Activated T-helper 1 cell treated with anti-CD3 and anti-CD28 coated beads, Interleukin-12 subunit alpha, Interleukin-12 subunit beta, Interleukin-2, Interleukin-4 antibody, amounts not matched to agents 30 ng/mL and 10 ng/mL and 1 ng/mL, durations not matched to agents 14 hours and 24 hours and 36 hours (primary cell): ENCODE results near the gene TOP3B. TPM values are rescaled to one million over a fixed set of nuclear protein-coding genes. Genes with fewer than 3 reads are reported as not detected.

Experiments used
- DNase-seq: peaks from one replicate; pipeline ENCODE4 v3.0.0; 2021; ENCODE audit warnings: low spot score
- H3K27ac Mint-ChIP-seq: one replicate; pipeline ENCODE4 v1.8.0; 2021; ENCODE audit warnings: mild to moderate bottlenecking, mixed read lengths
- H3K27me3 Mint-ChIP-seq: one replicate; pipeline ENCODE4 v1.8.0; 2022; ENCODE audit warnings: mild to moderate bottlenecking, moderate library complexity, mixed read lengths; ENCODE audit not compliant: insufficient read depth
- H3K36me3 Mint-ChIP-seq: one replicate; pipeline ENCODE4 v1.8.0; 2021; ENCODE audit warnings: low read depth, mixed read lengths
- H3K4me1 Mint-ChIP-seq: one replicate; pipeline ENCODE4 v1.8.0; 2021; ENCODE audit warnings: low read depth, mixed read lengths
- H3K4me3 Mint-ChIP-seq: one replicate; pipeline ENCODE4 v1.8.0; 2021; ENCODE audit warnings: mild to moderate bottlenecking, moderate library complexity, mixed read lengths
- H3K9me3 Mint-ChIP-seq: one replicate; pipeline ENCODE4 v1.8.0; 2021; ENCODE audit warnings: mixed read lengths
- intact Hi-C: fragments of 100-400 bp; cut with micrococcal nuclease; formaldehyde crosslinking; loops from one replicate; pipeline ENCODE4 v1.15.1; 2024
- total RNA-seq: library from RNA; stranded (reverse); gene quantifications from 2 replicates; pipeline ENCODE4 v1.2.3, GENCODE V29; 2022

The TOP3B gene
- total RNA-seq, 1 donor from 2014 or later: 48.4 TPM

DNA sequence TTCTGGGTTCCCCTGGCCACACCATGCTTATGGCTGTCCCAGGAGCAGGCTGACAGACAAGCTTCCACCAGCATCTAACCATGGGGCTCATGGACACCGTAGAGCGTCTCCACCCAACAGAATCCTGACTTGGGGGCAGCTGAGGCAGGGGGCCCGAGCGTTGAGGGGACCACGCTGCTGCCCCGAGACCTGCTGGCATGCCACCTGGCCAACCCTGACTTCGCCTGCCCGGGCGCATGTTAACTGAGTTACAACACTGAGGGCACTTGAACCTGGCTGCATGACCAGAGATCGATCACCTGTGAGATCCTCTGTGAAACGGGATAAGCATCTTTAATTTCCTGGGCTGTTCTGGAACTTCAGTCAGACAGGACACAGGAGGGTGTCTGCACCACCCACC, 43.7 kb downstream of the TOP3B start:
- H3K27me3 Mint-ChIP-seq: peaks cover 1% of the 10 kb centered on the region
- peak overlapping the region; percentile 29 for H3K27ac Mint-ChIP-seq
- H3K36me3 Mint-ChIP-seq: peaks cover 10% of the 10 kb centered on the region
- intact Hi-C loops: loop anchor here (1.0 to 5.0 kb wide), 5 partner anchors 14 to 226 kb away; partner anchors contain the start of genes PPM1F and TOP3B
- peak overlapping the region; percentile 75 for H3K4me3 Mint-ChIP-seq
- peaks cover 44% of the 10 kb centered on the region for H3K4me1 Mint-ChIP-seq
- DNase-seq: no peak
- no peaks in the 10 kb centered on the region for H3K9me3 Mint-ChIP-seq

DNA sequence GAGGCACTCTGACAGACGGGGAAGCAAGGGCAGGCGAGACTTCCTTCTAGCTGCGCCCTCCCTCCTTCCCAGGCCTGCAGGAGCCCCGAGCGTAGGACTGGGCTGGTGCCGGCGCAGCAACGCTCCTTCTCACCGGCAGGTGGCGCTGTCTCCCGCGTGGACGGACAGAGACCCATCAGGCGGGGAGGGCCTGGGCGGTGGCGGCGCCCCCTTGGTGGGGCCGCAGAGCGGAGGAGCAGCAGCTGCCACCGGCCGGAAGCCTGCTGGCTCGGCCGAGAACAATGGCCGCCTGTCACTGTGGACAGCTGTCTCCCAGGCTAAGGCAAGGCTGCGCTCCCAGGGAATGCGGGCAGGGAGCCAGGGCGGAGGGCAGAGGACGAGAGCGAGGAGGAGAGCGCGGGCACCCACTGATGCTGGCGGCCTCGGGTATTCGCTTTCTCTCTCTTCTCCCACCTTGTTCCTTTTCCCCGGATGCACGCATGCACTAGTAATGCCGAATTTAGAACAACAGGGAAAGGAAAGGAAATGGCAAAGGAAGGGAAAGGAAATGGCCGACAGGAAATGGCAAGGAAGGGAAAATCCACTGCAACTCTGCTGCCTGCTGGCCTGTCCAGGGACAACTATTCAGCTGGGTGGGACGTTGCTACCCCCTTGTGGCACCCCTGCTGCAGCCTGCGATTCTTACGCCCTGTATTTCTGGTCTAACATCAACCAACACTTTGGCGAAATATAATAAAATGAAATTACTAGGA, 44.3 kb downstream of the TOP3B start:
- H3K4me3 Mint-ChIP-seq: peak overlapping the region; percentile 75
- peak; percentile 87 for DNase-seq
- H3K27ac Mint-ChIP-seq: peak overlapping the region; percentile 67
- H3K27me3 Mint-ChIP-seq: peaks cover 1% of the 10 kb centered on the region
- no peaks in the 10 kb centered on the region for H3K9me3 Mint-ChIP-seq
- H3K4me1 Mint-ChIP-seq: peaks cover 44% of the 10 kb centered on the region
- H3K36me3 Mint-ChIP-seq: peaks cover 10% of the 10 kb centered on the region
- intact Hi-C loops: loop anchor here (1.0 to 5.0 kb wide), 5 partner anchors 15 to 225 kb away; partner anchors contain the start of genes PPM1F and TOP3B

GRCh38 chr22:21937821-21938070, 44.8 kb downstream of the TOP3B start:
- Mint-ChIP-seq H3K36me3 (peaks cover 10% of the 10 kb centered on the region), H3K4me1 (peaks cover 39% of the 10 kb centered on the region), H3K9me3 (no peaks in the 10 kb centered on the region), H3K4me3 (peak overlapping the region; percentile 75), H3K27me3 (peaks cover 1% of the 10 kb centered on the region), H3K27ac (peak overlapping the region; percentile 67)
- intact Hi-C loops: loop anchor here (1.0 to 5.0 kb wide), 5 partner anchors 15 to 224 kb away; partner anchors contain the start of genes PPM1F and TOP3B
- DNase-seq: no peak

- Mint-ChIP-seq H3K4me1 (peaks cover 34% of the 10 kb centered on the region), H3K27me3 (peaks cover 1% of the 10 kb centered on the region), H3K36me3 (peaks cover 10% of the 10 kb centered on the region), H3K4me3 (no peak overlapping the region), H3K9me3 (no peaks in the 10 kb centered on the region), H3K27ac (no peak overlapping the region)
- intact Hi-C loops: loop anchor here (5.0 kb wide), 2 partner anchors 45 to 120 kb away; partner anchors contain the start of gene TOP3B
- DNase-seq: no peak
These were observed 45.4 kb downstream of the TOP3B start for GRCh38 chr22:21937041-21937820.

GRCh38 chr22:21936151-21936775, 46.3 kb downstream of the TOP3B start:
- no peak overlapping the region for H3K4me3 Mint-ChIP-seq
- H3K9me3 Mint-ChIP-seq: no peaks in the 10 kb centered on the region
- DNase-seq: no peak
- intact Hi-C loops: loop anchor here (5.0 kb wide), 2 partner anchors 46 to 119 kb away; partner anchors contain the start of gene TOP3B
- H3K36me3 Mint-ChIP-seq: peaks cover 7% of the 10 kb centered on the region
- no peak overlapping the region for H3K27ac Mint-ChIP-seq
- peaks cover 25% of the 10 kb centered on the region for H3K4me1 Mint-ChIP-seq
- H3K27me3 Mint-ChIP-seq: peaks cover 1% of the 10 kb centered on the region

GRCh38 chr22:21933910-21934309, 48.7 kb downstream of the TOP3B start:
- Mint-ChIP-seq H3K36me3 (peaks cover 9% of the 10 kb centered on the region), H3K9me3 (no peaks in the 10 kb centered on the region), H3K27ac (no peak overlapping the region), H3K27me3 (peaks cover 1% of the 10 kb centered on the region), H3K4me3 (no peak overlapping the region), H3K4me1 (peaks cover 15% of the 10 kb centered on the region)
- no peak for DNase-seq
- intact Hi-C loops: no loop called here

- H3K4me3 Mint-ChIP-seq: no peak overlapping the region
- H3K27me3 Mint-ChIP-seq: peaks cover 1% of the 10 kb centered on the region
- H3K9me3 Mint-ChIP-seq: no peaks in the 10 kb centered on the region
- H3K27ac Mint-ChIP-seq: no peak overlapping the region
- H3K4me1 Mint-ChIP-seq: peaks cover 10% of the 10 kb centered on the region
- H3K36me3 Mint-ChIP-seq: peaks cover 9% of the 10 kb centered on the region
- intact Hi-C loops: no loop called here
- no peak for DNase-seq
These were observed 49.2 kb downstream of the TOP3B start for GRCh38 chr22:21933413-21933812.

GRCh38 chr22:21932347-21932746, 50.2 kb downstream of the TOP3B start:
- Mint-ChIP-seq H3K27me3 (peaks cover 1% of the 10 kb centered on the region), H3K27ac (no peak overlapping the region), H3K9me3 (no peaks in the 10 kb centered on the region), H3K4me3 (no peak overlapping the region), H3K36me3 (peaks cover 9% of the 10 kb centered on the region), H3K4me1 (no peaks in the 10 kb centered on the region)
- intact Hi-C loops: no loop called here
- DNase-seq: no peak

DNA sequence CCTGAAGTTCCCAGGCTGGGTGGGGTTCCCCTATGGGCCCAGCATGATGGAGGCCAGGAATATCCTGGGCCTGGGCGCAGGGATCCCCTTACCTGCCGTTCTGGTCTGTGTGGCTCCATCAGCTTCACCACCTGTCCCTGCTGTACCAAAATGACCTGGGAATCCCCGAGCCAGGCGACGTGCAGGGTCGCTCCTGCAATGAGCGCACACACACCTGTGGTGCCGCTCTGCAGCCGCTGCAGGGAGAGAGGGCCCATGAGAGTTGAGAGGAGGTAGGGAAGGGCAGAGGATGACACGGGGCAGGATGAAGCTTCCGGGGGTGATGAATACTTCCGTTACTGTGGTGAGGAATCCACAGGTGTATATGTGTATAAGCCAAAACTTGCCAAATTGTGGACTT, 51.5 kb downstream of the TOP3B start:
- no peak overlapping the region for H3K27ac Mint-ChIP-seq
- no peak overlapping the region for H3K4me3 Mint-ChIP-seq
- H3K36me3 Mint-ChIP-seq: peaks cover 4% of the 10 kb centered on the region
- DNase-seq: no peak
- no peaks in the 10 kb centered on the region for H3K9me3 Mint-ChIP-seq
- no peaks in the 10 kb centered on the region for H3K4me1 Mint-ChIP-seq
- intact Hi-C loops: no loop called here
- H3K27me3 Mint-ChIP-seq: no peaks in the 10 kb centered on the region

GRCh38 chr22:21929253-21929652, 53.3 kb downstream of the TOP3B start:
- H3K9me3 Mint-ChIP-seq: no peaks in the 10 kb centered on the region
- peaks cover 4% of the 10 kb centered on the region for H3K36me3 Mint-ChIP-seq
- intact Hi-C loops: no loop called here
- no peak overlapping the region for H3K4me3 Mint-ChIP-seq
- no peaks in the 10 kb centered on the region for H3K27me3 Mint-ChIP-seq
- no peak for DNase-seq
- H3K27ac Mint-ChIP-seq: no peak overlapping the region
- H3K4me1 Mint-ChIP-seq: no peaks in the 10 kb centered on the region

DNA sequence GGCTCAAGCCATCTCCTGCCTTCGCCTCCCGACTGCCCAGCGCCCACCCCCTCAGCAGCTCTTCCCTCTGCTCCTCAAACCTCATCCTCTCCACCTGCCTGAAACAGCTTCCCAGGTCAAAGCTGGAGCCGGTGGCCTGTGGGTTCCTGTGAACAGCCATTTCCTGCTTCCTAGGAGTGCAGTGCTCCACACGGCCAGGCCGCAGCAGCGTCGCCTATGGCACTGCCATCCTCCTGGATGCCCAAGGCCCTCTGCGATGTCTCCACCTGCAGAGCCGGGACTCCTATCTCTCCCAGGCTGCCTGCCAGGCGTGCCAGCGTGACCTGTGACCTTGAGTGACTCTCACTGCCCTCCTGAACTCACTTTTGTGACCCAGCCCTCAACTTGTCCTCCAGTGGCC, 54.5 kb downstream of the TOP3B start:
- H3K4me3 Mint-ChIP-seq: no peak overlapping the region
- H3K27me3 Mint-ChIP-seq: no peaks in the 10 kb centered on the region
- H3K4me1 Mint-ChIP-seq: no peaks in the 10 kb centered on the region
- H3K36me3 Mint-ChIP-seq: peaks cover 4% of the 10 kb centered on the region
- peak overlapping the region; percentile 18 for H3K27ac Mint-ChIP-seq
- no peaks in the 10 kb centered on the region for H3K9me3 Mint-ChIP-seq
- DNase-seq: no peak
- intact Hi-C loops: no loop called here

GRCh38 chr22:21927174-21927823, 55.3 kb downstream of the TOP3B start:
- H3K36me3 Mint-ChIP-seq: peaks cover 4% of the 10 kb centered on the region

More at GRCh38 chr22:21927174-21927823, 55.3 kb downstream of the TOP3B start:
- intact Hi-C loops: no loop called here
- no peak overlapping the region for H3K4me3 Mint-ChIP-seq
- no peaks in the 10 kb centered on the region for H3K27me3 Mint-ChIP-seq
- DNase-seq: no peak
- no peaks in the 10 kb centered on the region for H3K4me1 Mint-ChIP-seq
- H3K9me3 Mint-ChIP-seq: no peaks in the 10 kb centered on the region
- no peak overlapping the region for H3K27ac Mint-ChIP-seq
